A673 (cell line): ENCODE results near the gene SGTA. TPM values are rescaled to one million over a fixed set of nuclear protein-coding genes. Genes with fewer than 3 reads are reported as not detected.

Experiments used
- BruUV-seq: library from RNA; stranded (reverse); fragments of 400-500 nt; replicated peaks from 2 replicates; lab custom pipeline; 2021; lab: Mats Ljungman, UMichigan
- CTCF ChIA-PET: fragments of 300-600 bp; sonication (Branson Sonifier 250); formaldehyde crosslinking; loops from one replicate; lab custom pipeline; 2022; ENCODE audit warnings: antibody characterized with exemption; lab: Charles Lee
- POLR2A ChIA-PET: fragments of 300-600 bp; sonication (Branson Sonifier 250); formaldehyde crosslinking; loops from one replicate; lab custom pipeline; 2022; ENCODE audit warnings: antibody characterized with exemption; ENCODE audit not compliant: low non-redundant PET; lab: Charles Lee
- DNase-seq: peaks from one replicate; pipeline ENCODE4 v3.0.0-alpha.2; 2015; ENCODE audit warnings: low spot score
- H3K27ac ChIP-seq: fragments of 200-600 bp; sonication (generic); 2 replicates; pipeline ENCODE4 v1.5.1; 2016; ENCODE audit warnings: mixed run types, low read depth, mild to moderate bottlenecking, mixed read lengths, antibody characterized with exemption, low read length; ENCODE audit not compliant: poor library complexity, severe bottlenecking
- H3K27me3 ChIP-seq: fragments of 200-600 bp; sonication (generic); replicated peaks from 2 replicates; pipeline ENCODE4 v1.6.1; 2017; ENCODE audit warnings: mixed run types, low read depth, mild to moderate bottlenecking, mixed read lengths, antibody characterized with exemption, low read length; ENCODE audit not compliant: insufficient read depth, poor library complexity
- H3K36me3 ChIP-seq: fragments of 200-600 bp; sonication (generic); 2 replicates; pipeline ENCODE4 v1.6.1; 2016; ENCODE audit warnings: mixed run types, mild to moderate bottlenecking, mixed read lengths, antibody characterized with exemption, low read length; ENCODE audit not compliant: insufficient read depth, poor library complexity, severe bottlenecking
- H3K4me1 ChIP-seq: fragments of 200-600 bp; sonication (generic); 2 replicates; pipeline ENCODE4 v1.6.1; 2017; ENCODE audit warnings: mixed run types, mild to moderate bottlenecking, mixed read lengths, antibody characterized with exemption, low read length; ENCODE audit not compliant: insufficient read depth, poor library complexity, severe bottlenecking
- H3K4me3 ChIP-seq: fragments of 200-600 bp; sonication (generic); 2 replicates; pipeline ENCODE4 v1.5.1; 2016; ENCODE audit warnings: low read depth, mixed run types, mild to moderate bottlenecking, mixed read lengths, low read length; ENCODE audit not compliant: poor library complexity, severe bottlenecking
- H3K9me3 ChIP-seq: fragments of 200-600 bp; sonication (generic); 2 replicates; pipeline ENCODE4 v1.6.1; 2016; ENCODE audit warnings: mixed run types, low read depth, mild to moderate bottlenecking, mixed read lengths, antibody characterized with exemption, low read length; ENCODE audit not compliant: poor library complexity, severe bottlenecking
- CTCF ChIP-seq: fragments of 300-800, 200-600 bp; sonication (generic); conservative IDR thresholded peaks from 2 replicates; pipeline ENCODE4 v1.5.1; 2017; ENCODE audit warnings: low read depth, mild to moderate bottlenecking, antibody characterized with exemption, low read length, moderate library complexity, mixed read lengths
- EZH2 ChIP-seq: fragments of 200-600 bp; sonication (generic); IDR thresholded peaks from 2 replicates; pipeline ENCODE4 v1.6.1; 2017; ENCODE audit warnings: borderline replicate concordance, low read depth, mild to moderate bottlenecking, mixed read lengths, antibody characterized with exemption, low read length; ENCODE audit not compliant: poor library complexity, severe bottlenecking
- intact Hi-C: fragments of 100-400 bp; cut with micrococcal nuclease; formaldehyde crosslinking; loops from one replicate; pipeline ENCODE4 v1.10.0; 2022; ENCODE audit not compliant: unreplicated experiment
- total RNA-seq: library from RNA; stranded (reverse); gene quantifications from 2 replicates; pipeline ENCODE4 v1.2.3, GENCODE V29; 2021

The SGTA gene
- total RNA-seq, 1 experiment from 2014 or later: 106 TPM

DNA sequence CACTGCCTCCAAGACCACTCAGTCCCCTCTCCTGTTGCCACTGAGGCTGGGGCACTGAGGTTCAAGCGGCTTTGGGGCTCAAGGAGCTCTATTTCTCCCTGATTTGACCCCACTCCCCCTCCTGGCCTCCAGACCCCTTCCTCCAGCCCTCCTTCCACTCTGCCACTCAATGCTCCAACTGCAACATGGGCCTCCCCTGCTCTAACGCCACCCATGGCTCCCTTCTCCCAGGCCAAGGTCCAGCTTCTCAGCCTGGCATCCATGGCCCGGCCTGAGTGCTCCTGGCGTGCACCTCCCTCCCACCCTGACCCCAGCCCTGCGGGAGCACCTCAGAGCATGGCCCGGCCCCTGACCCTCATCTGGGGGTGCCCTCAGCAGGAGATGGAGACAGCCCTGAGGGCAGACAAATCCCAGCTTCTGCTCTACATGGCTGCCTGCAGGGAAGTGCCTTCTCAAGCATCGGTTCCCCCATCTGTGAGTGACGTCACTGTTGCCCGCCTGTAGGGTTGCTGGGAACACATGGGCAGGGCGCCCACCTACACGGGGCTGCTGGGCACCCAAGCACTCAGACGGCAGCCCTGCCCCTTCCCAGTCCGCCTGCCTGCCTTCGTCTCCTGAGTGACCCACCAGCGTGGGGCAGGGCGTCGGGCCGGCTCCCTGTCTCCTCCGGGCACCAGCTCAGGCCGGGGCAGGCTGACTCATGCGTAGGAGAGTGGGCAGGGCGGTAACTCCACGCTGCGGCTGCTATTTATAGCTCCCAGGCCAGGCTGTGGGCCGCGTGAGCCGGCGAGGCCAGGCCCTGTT lies 60.3 kb downstream of the SGTA start:
- BruUV-seq: no TSS peak
- Histone ChIP-seq H3K4me1 (peaks cover 5% of the 10 kb centered on the region), H3K4me3 (no peak overlapping the region), H3K27me3 (peaks cover 11% of the 10 kb centered on the region), H3K9me3 (no peaks in the 10 kb centered on the region), H3K36me3 (no peaks in the 10 kb centered on the region), H3K27ac (no peak overlapping the region)
- CTCF ChIA-PET: no interaction called here
- POLR2A ChIA-PET: no interaction called here
- intact Hi-C loops: no loop called here
- TF ChIP-seq EZH2 (no peak), CTCF (no peak)
- no peak for DNase-seq

DNA sequence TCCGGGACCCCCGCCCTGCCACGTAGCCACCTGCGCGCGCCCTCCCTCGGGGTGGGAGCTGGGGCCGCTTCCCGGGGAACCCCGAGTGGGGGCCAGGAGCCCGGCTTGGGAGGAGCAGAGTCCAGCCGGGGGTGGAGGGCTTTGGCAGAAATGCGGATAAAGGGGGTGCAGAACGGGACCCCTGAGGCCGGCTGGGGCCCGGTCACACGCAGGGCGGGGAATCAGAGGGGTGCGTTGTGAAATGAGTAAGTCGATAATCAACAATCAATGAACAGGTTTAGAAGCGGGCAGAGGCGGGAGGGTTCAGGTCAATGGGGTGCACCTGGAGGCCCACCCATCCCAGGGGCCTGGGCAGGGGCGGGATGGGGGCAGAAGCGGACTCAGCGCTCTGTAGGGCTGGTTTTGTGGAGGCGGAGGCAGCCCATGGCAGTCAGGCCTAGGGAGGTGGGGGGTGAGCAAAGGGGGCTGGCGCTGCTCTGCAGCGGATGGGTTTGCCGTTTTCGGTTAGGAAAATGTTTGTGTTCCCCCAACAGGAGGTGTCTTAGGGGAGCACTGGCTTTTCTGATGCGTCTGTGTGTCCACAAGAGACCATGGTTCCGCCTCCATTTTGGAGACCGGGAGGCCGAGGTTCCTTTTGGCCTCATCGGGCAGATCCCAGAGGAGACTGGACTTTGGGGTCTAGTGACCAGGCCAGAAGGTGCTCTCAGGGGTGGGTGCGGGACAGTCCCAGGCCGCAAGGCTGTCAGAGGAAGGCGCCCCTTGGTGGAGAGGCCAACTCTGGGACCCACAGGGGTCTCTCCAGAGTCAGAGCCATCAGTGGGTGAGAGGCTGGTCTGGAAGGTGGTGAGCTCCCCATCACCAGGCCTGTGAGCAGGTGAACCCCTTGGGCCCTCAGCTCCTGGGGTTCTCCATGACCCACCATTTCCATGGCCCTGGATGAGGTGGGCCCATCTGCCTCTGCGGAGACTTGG lies 61.2 kb downstream of the SGTA start:
- intact Hi-C loops: no loop called here
- peak overlapping the region; percentile 30 for H3K27ac ChIP-seq
- H3K27me3 ChIP-seq: peaks cover 5% of the 10 kb centered on the region
- H3K36me3 ChIP-seq: no peaks in the 10 kb centered on the region
- no peak for DNase-seq
- no TSS peak for BruUV-seq
- H3K4me1 ChIP-seq: peaks cover 5% of the 10 kb centered on the region
- TF ChIP-seq EZH2: no peak
- TF ChIP-seq CTCF: no peak
- H3K9me3 ChIP-seq: no peaks in the 10 kb centered on the region
- ChIA-PET CTCF (no interaction called here), POLR2A (no interaction called here)
- peak overlapping the region; percentile 86 for H3K4me3 ChIP-seq

DNA sequence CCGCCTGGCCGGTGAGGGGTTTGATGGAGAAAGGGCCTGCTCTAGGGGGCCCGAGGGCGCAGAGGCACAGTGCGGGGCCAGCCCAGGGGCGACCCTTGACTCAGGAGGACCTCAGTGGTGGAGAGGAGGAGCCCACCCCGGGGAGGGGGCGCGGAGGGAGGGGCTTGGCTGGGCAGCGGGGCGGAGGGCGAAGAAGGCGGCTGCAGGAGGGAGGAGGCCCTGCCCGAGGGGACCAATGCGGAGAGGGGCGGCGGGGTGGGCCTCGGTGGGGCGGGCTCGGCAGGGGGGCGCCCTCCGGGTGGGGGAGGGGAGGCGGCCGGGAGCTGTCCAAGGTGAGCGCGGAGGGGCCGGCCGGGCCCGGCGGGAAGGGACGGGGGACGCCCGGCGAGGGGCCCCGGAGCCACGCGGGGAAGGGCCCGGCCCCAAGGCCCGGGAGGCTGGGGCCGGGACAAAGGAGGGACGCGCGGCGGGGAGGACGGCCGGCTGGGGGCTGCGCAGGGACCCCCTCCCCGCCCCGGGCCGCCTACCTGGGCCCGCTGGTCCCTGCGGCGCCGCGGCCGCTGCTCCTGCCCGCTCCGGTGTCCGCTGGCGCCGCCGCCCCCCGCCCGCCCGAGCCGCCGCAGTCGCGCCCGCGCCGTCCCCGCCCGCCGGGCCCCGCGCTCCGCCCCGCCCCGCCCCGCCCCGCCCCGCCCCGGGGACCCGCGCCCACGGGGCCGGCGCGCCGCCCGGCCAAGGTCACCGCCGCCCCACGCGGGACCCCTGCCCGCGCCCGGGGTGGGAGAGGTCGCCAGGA lies 62.1 kb downstream of the SGTA start, which contains the start of gene DIRAS1:
DIRAS1 (minus strand) TSS at position 596 of the 793 bp plus-strand sequence. CDS start 3,566 bp downstream, outside the sequence.
- H3K4me1 ChIP-seq: peaks cover 5% of the 10 kb centered on the region
- POLR2A ChIA-PET: no interaction called here
- TF ChIP-seq EZH2 (no peak), CTCF (no peak)
- H3K9me3 ChIP-seq: no peaks in the 10 kb centered on the region
- H3K27ac ChIP-seq: peak within 1 kb of the TSS; percentile 85
- peaks cover 7% of the 10 kb centered on the region for H3K36me3 ChIP-seq
- no TSS peak for BruUV-seq
- CTCF ChIA-PET: no interaction called here
- DNase-seq: no peak
- intact Hi-C loops: no loop called here
- H3K4me3 ChIP-seq: peak within 1 kb of the TSS; percentile 86
- no peaks in the 10 kb centered on the region for H3K27me3 ChIP-seq
